Left forelimb (tissue), 1 donor: ENCODE data around the gene TSFM.

Experiments
- DNase-seq: peaks from one replicate; pipeline ENCODE4 v3.0.0-alpha.2; 2018; ENCODE audit warnings: low spot score

The TSFM gene

DNA sequence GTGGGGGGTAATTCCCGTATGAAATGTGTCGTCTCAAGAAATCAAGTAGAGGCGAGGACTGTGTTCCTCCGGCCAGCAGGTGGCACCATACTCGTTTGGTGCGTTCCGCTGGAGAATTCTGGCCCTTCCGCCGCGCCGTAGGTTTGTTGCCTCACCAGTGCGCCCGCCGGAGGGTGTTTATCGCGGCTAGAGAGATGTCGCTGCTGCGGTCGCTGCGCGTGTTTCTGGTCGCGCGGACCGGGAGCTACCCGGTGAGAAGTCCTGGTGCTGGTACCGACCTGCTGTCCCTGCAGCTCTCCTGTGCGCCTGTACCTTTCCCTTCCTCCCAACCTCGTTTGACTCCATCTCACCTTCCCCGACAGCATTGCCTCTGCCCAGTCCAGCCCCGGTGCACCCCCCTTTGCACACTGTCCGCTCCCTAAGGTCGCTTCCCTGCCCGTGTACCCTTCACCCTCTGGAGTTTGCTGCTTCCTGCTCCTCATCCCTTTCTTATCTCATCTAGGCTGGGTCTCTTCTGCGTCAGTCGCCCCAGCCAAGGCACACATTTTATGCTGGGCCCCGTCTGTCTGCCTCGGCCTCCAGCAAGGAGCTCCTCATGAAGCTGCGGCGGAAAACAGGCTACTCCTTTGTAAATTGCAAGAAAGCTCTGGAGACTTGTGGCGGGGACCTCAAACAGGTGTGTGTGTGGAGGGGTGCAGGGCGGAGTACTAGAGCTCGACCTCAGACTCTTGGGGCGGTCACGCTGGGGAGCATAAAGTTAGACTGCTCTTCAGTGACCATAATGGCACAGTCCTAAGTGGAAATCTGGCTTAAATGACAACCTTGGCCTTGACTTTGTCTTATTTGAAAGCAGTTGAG lies at the start of gene TSFM:
Gene TSFM, plus strand, starts transcription at position 180 of the 858 bp plus-strand sequence. Its CDS starts 15 bp downstream, at position 195.
- peak; percentile 97 for DNase-seq

DNA sequence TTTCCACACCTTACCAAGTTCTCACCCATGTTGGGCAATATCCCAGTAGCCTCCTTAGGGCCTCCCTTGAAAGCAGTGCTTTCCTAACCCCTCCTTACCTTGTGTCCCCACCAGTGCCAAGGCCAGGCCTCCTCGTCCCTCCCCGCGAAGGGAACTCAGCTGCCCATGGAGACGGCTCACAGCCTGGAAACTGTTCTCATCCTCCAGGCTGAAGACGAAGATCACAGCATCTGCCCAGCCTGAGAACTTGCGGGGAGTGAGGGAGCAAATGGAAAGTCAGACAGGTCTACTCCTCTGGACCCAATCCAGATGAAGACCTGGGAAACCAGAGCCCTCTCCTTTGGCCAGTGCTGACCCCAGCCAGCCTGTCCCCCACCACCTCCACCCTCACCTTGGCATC lies 48.7 kb upstream of the TSFM start:
- no peak for DNase-seq

DNA sequence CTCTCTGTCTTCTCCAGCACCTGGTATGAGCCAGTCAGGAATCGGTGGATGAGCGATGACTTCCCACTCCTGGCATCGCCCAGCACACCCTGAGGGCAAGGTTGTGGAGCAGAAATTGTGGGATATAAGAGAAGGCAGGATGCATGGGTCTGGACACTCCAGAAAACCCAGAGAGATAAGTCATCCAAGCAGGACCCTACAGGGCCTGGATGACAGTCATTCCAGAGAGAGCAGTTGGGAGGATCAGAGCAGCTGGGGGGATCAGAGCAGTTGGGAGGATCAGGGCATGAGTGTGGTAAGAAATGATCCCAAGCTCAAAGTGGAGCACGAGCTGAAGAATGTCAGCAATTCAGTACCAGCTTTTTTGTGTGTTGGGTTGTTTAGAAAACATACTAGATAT lies 48.0 kb upstream of the TSFM start:
- DNase-seq, result no peak

DNA sequence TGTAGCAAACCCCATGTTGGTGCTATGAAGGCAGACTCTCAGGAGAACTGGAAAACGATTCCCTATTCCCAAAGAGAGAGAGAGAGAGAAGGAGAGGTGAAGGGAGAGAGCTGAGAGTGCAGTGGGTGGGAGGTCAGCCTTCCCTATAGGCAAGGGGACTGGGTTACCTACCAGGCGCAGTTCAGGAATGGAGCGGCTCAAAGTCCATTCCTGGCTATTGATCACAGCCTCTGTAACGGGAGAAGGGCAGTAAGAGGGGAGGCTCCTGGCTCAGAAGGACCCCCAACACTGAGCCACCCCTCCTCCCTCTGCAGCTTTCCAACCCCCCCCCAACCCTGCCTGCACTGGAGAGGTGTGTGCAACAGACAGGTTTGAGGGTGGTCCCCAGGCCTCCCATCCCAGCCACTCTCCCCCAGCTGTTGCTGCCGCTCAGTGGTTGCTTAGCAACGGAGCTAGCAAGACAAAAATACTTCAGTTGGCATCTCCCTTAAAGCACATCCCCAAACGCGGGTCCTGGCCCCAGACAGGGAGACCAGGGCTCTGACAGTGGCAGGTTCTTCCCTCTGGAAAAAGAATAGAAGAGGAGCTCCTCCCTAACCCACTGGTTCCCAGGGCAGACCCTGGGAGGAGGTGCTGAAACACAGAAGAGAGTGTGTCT lies 47.3 kb upstream of the TSFM start:
- no peak for DNase-seq

DNA sequence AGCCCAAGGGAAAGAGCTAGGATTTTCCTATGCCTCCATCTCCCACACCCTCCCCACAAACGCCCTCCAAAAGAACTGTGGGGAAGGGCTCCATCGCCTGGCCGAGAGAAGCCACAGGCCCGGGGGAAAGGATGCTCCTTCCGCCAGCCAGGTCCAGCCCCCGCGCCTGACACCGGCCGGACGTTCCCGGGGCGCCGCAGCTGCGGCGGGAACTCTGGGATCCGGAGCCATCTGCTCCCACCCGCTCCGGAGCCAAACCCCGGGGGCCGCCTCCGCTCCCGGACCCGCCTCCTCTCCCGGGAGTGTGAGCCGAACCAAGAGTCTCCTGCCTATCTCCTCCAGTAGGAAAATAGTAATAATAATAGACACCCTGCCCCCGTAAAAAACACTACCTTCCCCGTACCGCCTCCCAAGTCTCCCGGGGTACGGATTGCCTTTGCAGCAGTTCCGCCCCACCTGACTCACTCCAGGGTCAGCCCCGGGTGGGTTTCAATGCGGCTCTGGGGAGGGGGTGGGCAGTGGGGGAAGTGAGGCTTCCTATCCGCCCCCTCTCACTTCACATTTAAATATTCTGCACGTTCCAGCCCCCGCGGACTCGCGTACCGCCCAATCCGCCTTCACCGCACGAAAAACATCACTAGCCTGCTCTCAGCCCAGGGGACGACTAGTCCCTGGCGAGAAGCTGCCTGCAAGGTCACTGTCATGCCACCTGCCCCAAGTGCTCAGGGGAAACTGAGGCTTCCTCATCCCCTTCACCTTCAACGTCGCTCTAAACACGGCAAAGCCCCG lies 46.4 kb upstream of the TSFM start:
- DNase-seq, result no peak

DNA sequence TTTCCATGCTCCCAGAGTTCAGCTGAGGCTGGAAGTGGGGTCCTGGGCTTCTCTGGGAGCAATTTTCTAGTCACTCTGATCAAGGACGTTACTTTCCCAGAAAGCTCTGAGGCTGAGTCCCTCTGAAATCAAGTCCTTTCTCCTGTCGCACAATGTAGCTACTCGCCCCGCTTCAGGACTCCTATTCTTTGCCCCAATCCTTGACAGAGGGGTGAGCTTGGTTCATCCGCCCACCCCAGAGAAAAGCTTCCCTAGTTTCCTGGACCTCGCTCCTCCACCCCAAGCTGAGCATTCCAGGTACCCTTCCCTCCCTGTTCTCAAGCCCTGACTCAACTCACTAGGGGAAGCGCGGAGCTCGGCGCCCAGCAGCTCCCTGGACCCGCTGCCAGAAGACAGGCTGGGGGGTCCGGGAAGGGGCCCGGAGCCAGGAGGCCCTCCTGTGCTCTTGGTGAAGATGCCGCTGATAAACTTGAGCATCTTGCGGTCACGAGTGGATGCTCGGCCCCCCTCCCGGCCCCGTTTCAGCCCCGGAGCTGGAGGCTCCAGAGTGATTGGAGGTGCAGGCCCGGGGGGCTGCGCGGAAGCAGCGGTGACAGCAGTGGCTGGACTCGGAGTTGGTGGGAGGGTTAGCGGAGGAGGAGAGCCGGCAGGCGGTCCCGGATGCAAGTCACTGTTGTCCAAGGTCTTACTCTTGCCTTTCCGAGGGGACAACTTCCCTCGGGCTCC lies 45.7 kb upstream of the TSFM start:
- DNase-seq, result peak; percentile 58

DNA sequence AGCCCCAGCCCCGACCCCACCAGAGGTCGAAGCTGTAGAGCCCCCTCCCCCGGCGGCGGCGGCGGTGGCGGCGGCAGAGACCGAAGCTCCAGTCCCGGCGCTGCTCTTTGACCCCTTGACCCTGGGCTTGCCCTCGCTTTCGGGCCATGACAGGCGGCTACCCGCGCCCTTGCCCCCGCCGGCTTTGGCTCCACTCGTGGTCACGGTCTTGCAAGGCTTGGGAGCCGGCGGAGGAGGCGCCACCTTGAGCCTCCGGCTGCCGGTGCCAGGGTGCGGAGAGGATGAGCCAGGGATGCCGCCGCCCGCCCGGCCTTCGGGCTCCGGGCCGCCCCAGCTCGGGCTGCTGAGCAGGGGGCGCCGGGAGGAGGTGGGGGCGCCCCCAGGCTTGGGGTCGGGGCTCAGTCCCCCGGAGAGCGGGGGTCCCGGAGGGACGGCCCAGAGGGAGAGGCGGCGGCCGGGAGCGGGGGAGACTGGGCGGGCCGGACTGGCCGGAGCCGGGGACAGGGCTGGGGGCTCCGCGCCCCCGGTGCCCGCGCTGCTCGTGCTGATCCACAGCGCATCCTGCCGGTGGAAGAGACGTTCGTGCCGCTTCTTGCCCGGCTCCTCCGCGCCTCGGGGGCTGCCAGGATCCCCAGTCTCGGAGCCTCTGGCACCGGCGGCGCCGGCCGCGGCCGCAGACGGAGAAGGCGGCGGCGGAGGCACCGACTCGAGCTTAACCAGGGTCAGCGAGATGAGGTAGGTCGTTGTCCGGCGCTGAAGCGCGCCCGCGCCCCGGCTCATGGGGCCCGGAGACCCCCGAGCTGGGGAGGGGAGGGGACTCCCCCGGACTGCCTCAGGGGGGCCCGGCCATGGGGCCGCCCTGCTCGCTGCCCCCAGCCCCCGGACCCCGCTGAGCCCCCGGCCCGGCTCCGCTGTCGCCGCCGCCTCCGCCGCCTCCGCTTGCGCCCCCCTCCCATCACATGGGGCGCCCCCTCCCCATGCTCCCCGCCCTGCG lies 44.8 kb upstream of the TSFM start:
- DNase-seq, result peak; percentile 67

DNA sequence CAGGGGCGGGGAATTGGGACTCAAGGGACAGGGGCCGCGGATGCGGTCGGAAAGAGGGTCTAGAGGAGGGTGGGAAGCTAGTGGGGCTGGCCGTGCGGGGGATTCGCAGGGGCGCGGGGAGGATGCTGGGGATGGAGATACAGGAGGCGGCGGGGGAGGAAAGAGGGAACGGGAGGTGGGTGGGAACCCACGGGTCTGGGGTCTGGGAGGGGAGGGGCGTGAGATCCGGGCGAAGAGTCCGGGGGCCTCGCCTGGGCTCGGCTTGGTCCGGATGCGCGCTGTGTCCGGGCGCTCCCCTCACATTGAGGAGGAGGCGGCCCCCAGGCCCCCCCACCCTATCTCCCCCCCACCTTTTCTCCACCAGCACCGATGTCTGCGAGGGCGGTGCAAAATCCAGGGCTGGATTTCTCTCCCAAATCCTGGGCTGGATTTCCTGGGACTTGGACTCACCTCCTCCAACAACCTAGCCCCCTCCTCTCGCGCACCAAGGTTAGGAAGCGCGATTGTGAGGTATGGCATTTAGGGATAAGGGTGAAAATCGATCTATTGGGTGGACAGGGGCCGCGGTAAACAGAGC lies 43.8 kb upstream of the TSFM start, which contains the start of gene AGAP2:
Gene AGAP2, minus strand, starts transcription at position 82 of the 577 bp plus-strand sequence. CDS start 496 bp downstream, outside the sequence.
- DNase-seq, result peak; percentile 70

DNA sequence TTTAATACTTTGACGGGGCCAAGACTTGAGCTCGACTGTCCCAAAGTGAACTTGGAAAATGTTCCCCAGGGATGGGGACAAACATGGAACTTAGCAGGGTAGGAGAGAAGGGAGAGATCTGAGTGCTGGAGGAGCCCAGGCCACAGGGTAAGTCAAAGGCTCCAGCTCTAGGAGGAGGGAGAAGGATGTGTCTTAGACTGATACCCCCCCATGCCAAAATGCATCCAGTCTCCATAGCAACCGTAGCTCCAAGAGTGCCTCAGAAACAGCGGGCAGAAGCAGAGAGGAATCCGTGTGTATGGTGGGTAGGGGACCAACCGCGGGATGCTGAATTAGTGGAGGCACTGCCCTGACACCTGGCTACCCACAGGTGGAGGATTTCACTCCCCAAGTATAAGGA lies 43.2 kb upstream of the TSFM start:
- DNase-seq, result no peak

DNA sequence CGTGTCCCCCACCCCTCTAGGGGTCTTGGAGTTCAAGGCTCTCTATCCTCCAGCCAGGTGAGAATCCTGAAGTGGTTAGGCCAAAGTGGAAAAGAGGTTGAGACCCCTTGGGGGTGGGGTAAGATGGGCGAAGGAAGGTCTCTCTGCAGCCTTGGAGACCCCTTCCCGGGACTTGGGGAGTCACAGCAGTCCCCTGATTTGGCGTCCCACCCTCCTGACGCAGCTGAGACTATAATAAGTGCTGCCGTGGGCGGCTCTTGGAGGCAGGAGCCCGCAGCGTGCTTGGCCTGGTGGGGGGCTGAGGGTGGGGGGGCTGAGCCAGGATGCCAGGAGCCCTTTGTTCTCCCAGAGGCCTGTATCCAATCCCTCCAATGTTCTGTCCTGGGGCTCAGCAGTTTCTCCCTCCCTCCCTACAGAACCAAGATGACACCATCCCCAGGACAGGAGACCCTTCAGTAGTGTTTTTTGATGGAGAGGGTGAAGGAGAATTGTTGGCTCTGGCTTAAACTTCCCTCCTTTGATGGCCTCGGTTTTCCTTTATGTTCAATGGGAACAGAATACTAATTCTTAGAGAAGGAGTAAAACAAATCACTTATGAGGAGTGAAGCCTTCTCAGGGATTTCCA lies 42.6 kb upstream of the TSFM start:
- DNase-seq, result no peak

DNA sequence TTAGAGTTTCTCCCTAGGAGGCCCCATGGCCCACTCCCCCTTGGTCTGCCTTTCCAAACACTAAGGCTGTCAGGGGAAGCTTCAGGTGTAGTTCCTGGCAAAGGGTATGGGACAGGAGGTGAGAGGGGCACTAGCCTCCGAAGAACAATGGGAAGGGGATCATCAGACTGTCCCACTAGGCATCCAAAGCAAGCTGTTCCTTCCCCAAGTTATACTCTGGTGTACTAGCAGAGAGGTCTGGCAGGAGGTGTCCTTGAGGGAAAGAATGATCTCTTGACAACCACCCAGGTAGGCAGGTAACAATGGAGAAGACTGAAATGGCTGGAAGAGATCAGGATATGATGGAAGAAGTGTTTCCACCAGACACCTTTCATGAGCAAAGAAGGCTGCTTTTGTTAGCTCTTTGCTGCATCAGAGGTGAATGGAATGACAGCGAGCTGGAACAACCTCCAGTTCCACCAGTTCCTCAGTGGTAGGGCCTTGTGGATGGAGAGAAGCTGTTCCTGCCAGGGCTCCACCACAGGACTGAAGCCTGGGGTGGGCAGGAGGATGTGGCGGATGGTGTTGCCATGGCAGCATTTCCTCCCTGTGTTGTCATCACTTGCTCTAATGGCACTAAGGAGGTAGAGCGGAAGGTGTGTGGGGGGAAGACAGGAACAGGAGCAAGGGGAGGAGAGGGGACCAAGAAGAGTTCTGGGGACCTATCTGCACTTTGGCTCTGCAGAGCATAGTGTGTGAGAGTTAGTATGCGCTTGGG lies 41.8 kb upstream of the TSFM start:
- no peak for DNase-seq

DNA sequence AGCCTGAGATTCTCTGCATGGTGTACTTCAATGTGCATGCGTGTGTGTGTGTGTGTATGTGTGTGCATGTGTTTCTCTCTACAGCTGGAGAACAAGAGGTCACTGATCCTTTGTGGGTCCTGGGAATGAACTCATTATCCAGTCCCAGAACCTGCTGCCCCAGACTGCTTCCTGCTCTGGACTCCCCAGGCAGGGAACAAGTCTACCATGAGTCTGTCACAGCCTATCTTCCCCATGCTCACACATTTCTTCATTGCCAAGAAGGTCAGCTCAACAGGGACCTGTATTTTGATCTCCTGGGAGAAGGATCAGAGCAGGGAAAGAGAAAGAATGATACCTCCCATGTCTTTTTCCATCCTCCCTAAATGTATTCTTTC lies 41.2 kb upstream of the TSFM start:
- no peak for DNase-seq

DNA sequence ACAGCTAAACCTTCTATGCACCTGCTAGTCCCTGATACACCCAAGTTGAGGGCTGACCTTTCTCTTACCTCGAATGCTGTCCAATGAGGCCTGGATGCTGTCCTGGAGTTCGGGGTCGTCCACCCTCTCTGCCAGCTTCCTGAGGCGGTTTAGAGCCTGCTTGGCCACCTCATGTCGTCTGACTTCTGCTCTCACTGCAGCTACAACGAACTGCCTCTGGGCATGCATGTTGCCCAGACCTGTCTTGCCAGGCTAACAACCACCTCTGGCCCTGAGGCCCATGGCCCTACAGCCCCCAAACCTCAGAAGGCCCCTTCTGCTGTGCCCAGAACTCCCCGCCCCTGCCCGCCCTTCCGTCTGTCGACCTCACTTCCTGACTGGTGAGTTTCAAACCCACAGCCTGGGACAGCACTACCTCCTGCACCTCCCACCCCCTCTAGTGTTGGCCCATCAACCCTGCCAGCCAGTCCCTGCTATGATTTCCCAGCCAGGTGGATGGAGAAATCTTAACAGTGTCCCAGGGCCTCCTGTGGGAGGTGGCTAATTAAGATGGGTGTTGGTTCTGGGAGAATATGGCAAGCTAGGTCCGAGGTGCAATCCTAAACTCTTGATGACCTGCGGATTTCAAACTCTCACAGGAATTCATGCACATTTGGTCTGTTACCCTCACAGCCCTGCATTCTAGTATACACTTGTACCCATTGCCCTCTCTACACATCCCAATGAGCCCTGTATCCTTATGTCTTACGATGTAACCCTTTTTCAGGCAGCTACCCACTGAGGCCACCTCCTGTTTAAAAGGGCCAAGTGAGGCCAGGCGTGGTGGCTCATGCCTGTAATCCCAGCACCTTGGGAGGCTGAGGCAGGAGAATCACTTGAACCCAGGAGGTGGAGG lies 40.5 kb upstream of the TSFM start:
- DNase-seq, result no peak

DNA sequence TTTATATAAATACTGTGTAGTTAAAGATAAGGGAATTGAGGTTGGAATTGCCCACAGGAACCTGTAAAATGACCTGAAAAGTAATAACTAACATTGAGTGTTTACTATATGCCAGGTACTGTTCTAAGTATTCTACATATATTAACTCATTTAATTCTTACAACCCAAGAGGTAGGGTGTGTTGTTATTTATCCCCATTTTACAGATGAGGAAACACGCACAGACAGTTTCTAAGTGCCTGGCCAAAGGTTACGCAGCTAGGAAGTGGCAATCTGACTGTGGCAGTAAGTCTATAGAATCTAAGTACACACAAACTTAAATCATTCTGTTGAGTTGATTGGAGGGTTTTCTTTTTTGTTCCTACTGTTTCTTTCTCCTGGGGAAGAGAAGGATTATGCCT lies 38.8 kb upstream of the TSFM start:
- DNase-seq, result no peak

DNA sequence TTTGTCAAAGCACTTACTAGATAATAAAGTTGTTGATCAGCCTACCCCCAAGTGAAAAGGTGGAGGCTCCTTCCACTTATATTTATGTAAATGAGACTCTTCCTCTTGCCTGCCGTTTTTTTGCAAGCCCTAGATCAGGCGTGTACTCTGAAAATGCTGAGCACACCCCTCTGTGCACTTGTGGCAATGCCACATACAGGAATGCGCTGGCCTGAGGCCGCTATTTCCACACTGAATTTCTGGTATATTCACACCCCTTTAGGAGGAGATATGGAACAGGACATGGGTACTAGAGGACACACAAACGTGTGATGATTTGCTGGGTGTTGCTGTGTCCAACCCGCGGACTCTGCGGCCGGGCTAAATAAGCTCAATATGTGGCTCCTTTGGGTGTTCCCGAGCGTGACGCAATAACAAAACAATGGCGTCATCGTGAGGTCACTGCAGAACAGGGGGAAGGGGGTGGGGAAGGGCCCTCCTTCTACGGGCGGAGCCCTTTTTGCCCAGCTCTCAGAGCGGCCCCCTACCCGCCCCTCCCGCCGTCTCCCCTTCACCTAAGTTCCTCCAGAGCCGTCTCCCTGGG lies 38.3 kb upstream of the TSFM start:
- DNase-seq, result peak; percentile 89

DNA sequence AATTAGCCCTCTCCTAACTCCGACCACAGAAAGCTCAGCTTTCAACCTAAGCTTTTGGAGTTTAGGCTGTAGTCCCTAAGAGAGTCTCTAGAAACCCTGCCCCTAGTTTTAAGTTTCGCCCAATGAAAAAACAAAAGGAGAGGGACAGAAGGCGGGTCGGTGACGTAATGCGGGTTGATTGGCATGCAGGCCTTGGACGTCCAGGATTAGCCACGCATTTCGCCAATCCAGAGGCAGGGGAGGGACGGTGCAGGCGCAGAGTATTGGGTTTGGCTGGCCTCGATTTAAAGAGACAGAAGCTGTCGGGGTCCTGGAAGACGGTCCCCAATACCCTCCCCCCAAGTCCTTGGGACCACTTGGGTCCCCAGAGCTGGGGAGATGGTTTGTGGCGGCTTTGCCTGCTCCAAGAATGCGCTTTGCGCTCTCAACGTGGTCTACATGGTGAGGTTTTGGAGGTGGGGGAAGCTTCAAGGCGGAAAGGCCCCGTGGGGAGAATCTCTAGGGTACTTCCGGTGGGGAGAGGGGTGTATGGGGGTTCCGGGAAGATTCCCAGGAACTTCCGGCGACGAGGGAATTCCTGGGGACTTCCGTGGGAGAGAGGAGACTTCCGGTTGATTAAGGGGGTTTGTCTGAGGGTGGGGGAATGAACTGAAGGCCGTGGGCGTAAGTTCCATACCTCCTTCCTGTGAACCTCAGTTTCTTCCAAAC lies 37.7 kb upstream of the TSFM start, which contains the start of gene TSPAN31:
Gene TSPAN31, plus strand, starts transcription at position 263 of the 708 bp plus-strand sequence. Its CDS starts 116 bp downstream, at position 379.
- peak; percentile 98 for DNase-seq

DNA sequence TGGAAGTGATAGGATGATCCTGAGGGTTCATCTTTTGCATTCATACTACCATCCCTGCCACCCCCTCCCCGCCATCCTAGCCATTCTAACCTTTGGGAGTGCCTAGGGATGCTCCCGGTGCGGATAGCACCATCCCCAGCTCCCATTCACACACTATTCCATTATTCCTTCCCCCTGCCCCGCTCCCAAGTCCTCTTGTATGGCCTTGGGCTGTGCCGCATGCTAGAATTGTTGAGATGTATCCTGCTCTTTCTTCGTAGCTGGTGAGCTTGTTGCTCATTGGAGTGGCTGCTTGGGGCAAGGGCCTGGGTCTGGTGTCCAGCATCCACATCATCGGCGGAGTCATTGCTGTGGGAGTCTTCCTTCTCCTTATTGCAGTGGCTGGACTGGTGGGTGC lies 37.1 kb upstream of the TSFM start:
- DNase-seq, result no peak
